Thoracic aorta (tissue), 2 donors: ENCODE data around the gene ALG8. TPM values are rescaled to one million over a fixed set of nuclear protein-coding genes. Genes with fewer than 3 reads are reported as not detected.

Experiments
- ATAC-seq: fragments of 150-250 bp; one replicate; pipeline ENCODE4 v1.8.0; 2017; ENCODE audit warnings: low read depth; ENCODE audit not compliant: insufficient number of reproducible peaks, low FRiP score
- DNase-seq: peaks from one replicate; pipeline ENCODE4 v3.0.0-alpha.2; 2020; ENCODE audit warnings: low spot score
- H3K27ac ChIP-seq, 2 donors: fragments of 200-600 bp; sonication (generic); 1 replicate in 1 of 2; 2 replicates in 1 of 2; pipeline ENCODE4 v1.5.1; 2016; ENCODE audit warnings: mild to moderate bottlenecking in 2 of 2, moderate library complexity in 2 of 2
- H3K27me3 ChIP-seq: fragments of 200-600 bp; sonication (generic); replicated peaks from 2 replicates; pipeline ENCODE4 v1.6.0; 2016; ENCODE audit warnings: mild to moderate bottlenecking; ENCODE audit not compliant: insufficient read depth
- H3K36me3 ChIP-seq: fragments of 200-600 bp; sonication (generic); one replicate; pipeline ENCODE4 v1.5.1; 2016
- H3K4me1 ChIP-seq, 2 donors: fragments of 200-600 bp; sonication (generic); 1 replicate in 1 of 2; 2 replicates in 1 of 2; pipeline versions ENCODE4 v1.5.1 to v1.6.0; 2016; ENCODE audit warnings: low read depth in 2 of 2, mild to moderate bottlenecking in 1 of 2; ENCODE audit not compliant: control insufficient read depth in 1 of 2
- H3K4me3 ChIP-seq: fragments of 200-600 bp; sonication (generic); 2 replicates; pipeline ENCODE4 v1.5.1; 2016; ENCODE audit warnings: mild to moderate bottlenecking
- H3K9me3 ChIP-seq: fragments of 200-600 bp; sonication (generic); 2 replicates; pipeline ENCODE4 v1.5.1; 2016
- CTCF ChIP-seq: fragments of 200-600 bp; sonication (generic); IDR thresholded peaks from one replicate; pipeline ENCODE4 v1.5.1; 2019; ENCODE audit warnings: antibody characterized with exemption
- total RNA-seq, 2 donors: library from RNA; depleted of rRNA; stranded (reverse); fragments of >200 nt; gene quantifications; one replicate each; pipeline versions ENCODE4 v1.1.0 to v1.2.3, GENCODE V29; 2016

Gene ALG8
- total RNA-seq, 2 donors from 2014 or later: 19.5 to 26.3 TPM

- Histone ChIP-seq H3K9me3 (no peaks in the 10 kb centered on the region), H3K4me1 (no peaks in the 10 kb centered on the region), H3K27ac (no peak overlapping the region), H3K4me3 (no peak overlapping the region), H3K27me3 (no peaks in the 10 kb centered on the region), H3K36me3 (no peaks in the 10 kb centered on the region)
- no peak for TF ChIP-seq CTCF
- ATAC-seq: no peak
- DNase-seq: no peak
These were observed 28.6 kb downstream of the ALG8 start for GRCh38 chr11:78110830-78111229.

- TF ChIP-seq CTCF: no peak
- H3K9me3 ChIP-seq: no peaks in the 10 kb centered on the region
- no peaks in the 10 kb centered on the region for H3K4me1 ChIP-seq
- H3K36me3 ChIP-seq: no peaks in the 10 kb centered on the region
- ATAC-seq (no peak), DNase-seq (no peak)
- H3K27ac ChIP-seq: no peak overlapping the region
- H3K4me3 ChIP-seq: no peak overlapping the region
- H3K27me3 ChIP-seq: no peaks in the 10 kb centered on the region
These were observed 29.1 kb downstream of the ALG8 start for GRCh38 chr11:78110351-78110750.

- DNase-seq (no peak), ATAC-seq (no peak)
- Histone ChIP-seq H3K9me3 (no peaks in the 10 kb centered on the region), H3K4me3 (no peak overlapping the region), H3K36me3 (no peaks in the 10 kb centered on the region), H3K27ac (no peak overlapping the region), H3K27me3 (no peaks in the 10 kb centered on the region), H3K4me1 (peaks cover 0 to 4% of the 10 kb centered on the region in 2 donors)
- TF ChIP-seq CTCF: no peak
These were observed 30.1 kb downstream of the ALG8 start for GRCh38 chr11:78109081-78110015.

- no peaks in the 10 kb centered on the region for H3K27me3 ChIP-seq
- no peak for TF ChIP-seq CTCF
- DNase-seq (no peak), ATAC-seq (no peak)
- no peaks in the 10 kb centered on the region for H3K9me3 ChIP-seq
- peaks cover 0 to 6% of the 10 kb centered on the region in 2 donors for H3K4me1 ChIP-seq
- H3K36me3 ChIP-seq: peaks cover 5% of the 10 kb centered on the region
- H3K27ac ChIP-seq: no peak overlapping the region
- no peak overlapping the region for H3K4me3 ChIP-seq
These were observed 38.6 kb downstream of the ALG8 start for GRCh38 chr11:78100676-78101472.

GRCh38 chr11:78100261-78100660 lies 39.2 kb downstream of the ALG8 start:
- H3K36me3 ChIP-seq: peaks cover 5% of the 10 kb centered on the region

More at GRCh38 chr11:78100261-78100660, 39.2 kb downstream of the ALG8 start:
- Histone ChIP-seq H3K27me3 (no peaks in the 10 kb centered on the region), H3K4me1 (peaks cover 0 to 6% of the 10 kb centered on the region in 2 donors), H3K4me3 (no peak overlapping the region), H3K27ac (no peak overlapping the region), H3K9me3 (no peaks in the 10 kb centered on the region)
- no peak for DNase-seq
- no peak for ATAC-seq
- TF ChIP-seq CTCF: no peak
